Measurements from ENCODE around the gene LLPH.

DNA sequence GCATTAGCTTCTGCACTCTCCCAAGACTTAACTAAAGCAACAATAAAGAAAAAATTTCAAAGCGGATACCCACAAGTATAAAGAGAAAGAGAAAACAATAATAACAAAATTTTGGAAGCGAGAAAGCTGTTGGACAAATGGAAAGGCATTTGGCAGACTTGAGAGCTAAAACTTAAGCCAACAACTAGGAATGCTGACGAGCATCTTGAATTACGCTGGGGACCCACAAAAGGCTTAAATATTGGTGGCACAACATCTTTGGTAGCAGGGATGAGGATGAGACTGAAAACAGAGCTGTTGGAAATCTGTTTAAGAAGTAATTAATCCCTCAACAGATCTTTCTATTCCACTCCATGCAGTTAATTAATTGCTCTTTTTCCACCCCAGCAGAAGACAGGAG is 49.8 kb downstream of the LLPH start:
- TF ChIP-seq, protein P1, sequence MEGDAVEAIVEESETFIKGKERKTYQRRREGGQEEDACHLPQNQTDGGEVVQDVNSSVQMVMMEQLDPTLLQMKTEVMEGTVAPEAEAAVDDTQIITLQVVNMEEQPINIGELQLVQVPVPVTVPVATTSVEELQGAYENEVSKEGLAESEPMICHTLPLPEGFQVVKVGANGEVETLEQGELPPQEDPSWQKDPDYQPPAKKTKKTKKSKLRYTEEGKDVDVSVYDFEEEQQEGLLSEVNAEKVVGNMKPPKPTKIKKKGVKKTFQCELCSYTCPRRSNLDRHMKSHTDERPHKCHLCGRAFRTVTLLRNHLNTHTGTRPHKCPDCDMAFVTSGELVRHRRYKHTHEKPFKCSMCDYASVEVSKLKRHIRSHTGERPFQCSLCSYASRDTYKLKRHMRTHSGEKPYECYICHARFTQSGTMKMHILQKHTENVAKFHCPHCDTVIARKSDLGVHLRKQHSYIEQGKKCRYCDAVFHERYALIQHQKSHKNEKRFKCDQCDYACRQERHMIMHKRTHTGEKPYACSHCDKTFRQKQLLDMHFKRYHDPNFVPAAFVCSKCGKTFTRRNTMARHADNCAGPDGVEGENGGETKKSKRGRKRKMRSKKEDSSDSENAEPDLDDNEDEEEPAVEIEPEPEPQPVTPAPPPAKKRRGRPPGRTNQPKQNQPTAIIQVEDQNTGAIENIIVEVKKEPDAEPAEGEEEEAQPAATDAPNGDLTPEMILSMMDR (conservative IDR thresholded peaks at IDR 0.05; ENCODE audit: low read length): no peak
- TF ChIP-seq EZH2phosphoT487 (IDR thresholded peaks at IDR 0.05; ENCODE audit: borderline replicate concordance): no peak

Measured in Loucy (cell line).